Parathyroid adenoma (tissue), 2 donors: ENCODE data around the gene ARHGAP4.

Source experiments
- H2AFZ ChIP-seq: fragments of 300-600 bp; sonication (generic); one replicate; pipeline ENCODE4 v1.7.0; 2017; ENCODE audit warnings: antibody characterized with exemption, mild to moderate bottlenecking
- H3K27ac ChIP-seq: fragments of 300-600 bp; sonication (generic); one replicate; pipeline ENCODE4 v1.7.0; 2017
- H3K27me3 ChIP-seq: fragments of 300-600 bp; sonication (generic); one replicate; pipeline ENCODE4 v1.7.0; 2017; ENCODE audit warnings: low read length; ENCODE audit not compliant: control insufficient read depth, insufficient read depth
- H3K36me3 ChIP-seq: fragments of 300-600 bp; sonication (generic); one replicate; pipeline ENCODE4 v1.7.0; 2017; ENCODE audit warnings: low read length; ENCODE audit not compliant: control insufficient read depth, insufficient read depth
- H3K4me1 ChIP-seq: fragments of 300-600 bp; sonication (generic); one replicate; pipeline ENCODE4 v1.7.0; 2017; ENCODE audit warnings: control low read depth
- H3K4me2 ChIP-seq: fragments of 300-600 bp; sonication (generic); one replicate; pipeline ENCODE4 v1.7.0; 2017; ENCODE audit warnings: low read length
- H3K4me3 ChIP-seq: fragments of 300-600 bp; sonication (generic); one replicate; pipeline ENCODE4 v1.7.0; 2017; ENCODE audit warnings: low read depth, low read length
- H3K79me2 ChIP-seq: fragments of 300-600 bp; sonication (generic); one replicate; pipeline ENCODE4 v1.7.0; 2017; ENCODE audit warnings: control low read depth
- H3K9ac ChIP-seq: fragments of 300-600 bp; sonication (generic); one replicate; pipeline ENCODE4 v1.7.0; 2017; ENCODE audit warnings: mild to moderate bottlenecking
- H3K9me3 ChIP-seq: fragments of 300-600 bp; sonication (generic); one replicate; pipeline ENCODE4 v1.7.0; 2017; ENCODE audit warnings: low read length; ENCODE audit not compliant: control insufficient read depth
- CTCF ChIP-seq: fragments of 300-600 bp; sonication (generic); IDR thresholded peaks from one replicate; pipeline ENCODE4 v1.7.0; 2017; ENCODE audit warnings: antibody characterized with exemption, mild to moderate bottlenecking
- donor health status: primary hyperparathyroidism.

ARHGAP4 gene

GRCh38 chrX:153959649-153960048 lies 33.6 kb upstream of the ARHGAP4 start:
- no peaks in the 10 kb centered on the region for H3K9me3 ChIP-seq
- no peak overlapping the region for H2AFZ ChIP-seq
- H3K36me3 ChIP-seq, result no peaks in the 10 kb centered on the region
- no peaks in the 10 kb centered on the region for H3K27me3 ChIP-seq
- no peak overlapping the region for H3K9ac ChIP-seq
- peaks cover 2% of the 10 kb centered on the region for H3K79me2 ChIP-seq
- TF ChIP-seq CTCF, result no peak
- H3K4me1 ChIP-seq, result no peaks in the 10 kb centered on the region
- H3K4me3 ChIP-seq, result no peak overlapping the region
- H3K27ac ChIP-seq, result no peak overlapping the region
- no peak overlapping the region for H3K4me2 ChIP-seq

- Histone ChIP-seq H3K79me2 (peaks cover 2% of the 10 kb centered on the region), H3K9ac (no peak overlapping the region), H3K27me3 (no peaks in the 10 kb centered on the region), H3K36me3 (no peaks in the 10 kb centered on the region), H3K4me1 (no peaks in the 10 kb centered on the region), H3K4me3 (no peak overlapping the region), H3K4me2 (no peak overlapping the region), H3K27ac (no peak overlapping the region), H2AFZ (no peak overlapping the region), H3K9me3 (no peaks in the 10 kb centered on the region)
- TF ChIP-seq CTCF, result no peak
Observed at GRCh38 chrX:153958605-153959004, 32.5 kb upstream of the ARHGAP4 start.

GRCh38 chrX:153957224-153957623 lies 31.2 kb upstream of the ARHGAP4 start:
- Histone ChIP-seq H3K4me1 (no peaks in the 10 kb centered on the region), H3K27me3 (no peaks in the 10 kb centered on the region), H3K9ac (no peak overlapping the region), H3K27ac (no peak overlapping the region), H3K9me3 (no peaks in the 10 kb centered on the region), H3K4me3 (no peak overlapping the region), H3K79me2 (peaks cover 2% of the 10 kb centered on the region), H3K36me3 (no peaks in the 10 kb centered on the region), H3K4me2 (no peak overlapping the region), H2AFZ (no peak overlapping the region)
- no peak for TF ChIP-seq CTCF

- no peaks in the 10 kb centered on the region for H3K36me3 ChIP-seq
Observed at GRCh38 chrX:153956044-153956907, 30.2 kb upstream of the ARHGAP4 start.

More at GRCh38 chrX:153956044-153956907, 30.2 kb upstream of the ARHGAP4 start:
- H3K9me3 ChIP-seq, result no peaks in the 10 kb centered on the region
- no peak overlapping the region for H3K27ac ChIP-seq
- TF ChIP-seq CTCF, result no peak
- H3K79me2 ChIP-seq, result peaks cover 2% of the 10 kb centered on the region
- no peaks in the 10 kb centered on the region for H3K4me1 ChIP-seq
- H3K4me2 ChIP-seq, result no peak overlapping the region
- no peaks in the 10 kb centered on the region for H3K27me3 ChIP-seq
- H2AFZ ChIP-seq, result no peak overlapping the region
- H3K4me3 ChIP-seq, result no peak overlapping the region
- no peak overlapping the region for H3K9ac ChIP-seq
